HEK293 (cell line): ENCODE measurements around the gene ADCY10.
A peak's percentile ranks its signal among the peaks of the same experiment; 100 is the strongest.

Source experiments
- SALL2 ChIP-seq: fragments of 450-650 bp; formaldehyde crosslinking; IDR thresholded peaks from 2 replicates; pipeline ENCODE4 v1.5.0; 2017; ENCODE audit warnings: missing biosample characterization, mild to moderate bottlenecking, missing genetic modification characterization, borderline replicate concordance
- SCRT1 ChIP-seq: fragments of 450-650 bp; formaldehyde crosslinking; IDR thresholded peaks from 2 replicates; pipeline ENCODE4 v1.5.1; 2016; ENCODE audit warnings: missing biosample characterization, missing genetic modification characterization, borderline replicate concordance
- SP3 ChIP-seq: fragments of 450-650 bp; formaldehyde crosslinking; IDR thresholded peaks from 2 replicates; pipeline ENCODE4 v1.5.1; 2016; ENCODE audit warnings: missing biosample characterization, missing genetic modification characterization
- ZBTB8A ChIP-seq: fragments of 450-650 bp; formaldehyde crosslinking; IDR thresholded peaks from 2 replicates; pipeline ENCODE4 v1.5.1; 2016; ENCODE audit warnings: missing biosample characterization, missing genetic modification characterization
- ZFP37 ChIP-seq: fragments of 450-650 bp; formaldehyde crosslinking; IDR thresholded peaks from 2 replicates; pipeline ENCODE4 v1.5.1; 2016; ENCODE audit warnings: missing biosample characterization, missing genetic modification characterization
- ZNF121 ChIP-seq: fragments of 450-650 bp; formaldehyde crosslinking; IDR thresholded peaks from 2 replicates; pipeline ENCODE4 v1.5.1; 2016; ENCODE audit warnings: missing biosample characterization, missing genetic modification characterization
- ZNF202 ChIP-seq: fragments of 450-650 bp; formaldehyde crosslinking; IDR thresholded peaks from 2 replicates; pipeline ENCODE4 v1.5.1; 2016; ENCODE audit warnings: missing biosample characterization, missing genetic modification characterization, borderline replicate concordance
- ZNF223 ChIP-seq: fragments of 450-650 bp; formaldehyde crosslinking; IDR thresholded peaks from 2 replicates; pipeline ENCODE4 v1.5.1; 2016; ENCODE audit warnings: missing biosample characterization, missing genetic modification characterization
- ZNF266 ChIP-seq: fragments of 450-650 bp; formaldehyde crosslinking; IDR thresholded peaks from 2 replicates; pipeline ENCODE4 v1.5.1; 2016; ENCODE audit warnings: missing biosample characterization, missing genetic modification characterization, low read depth
- ZNF335 ChIP-seq: fragments of 450-650 bp; formaldehyde crosslinking; conservative IDR thresholded peaks from 2 replicates; pipeline ENCODE4 v1.5.1; 2016; ENCODE audit warnings: missing biosample characterization, missing genetic modification characterization
- ZNF404 ChIP-seq: fragments of 450-650 bp; formaldehyde crosslinking; IDR thresholded peaks from 2 replicates; pipeline ENCODE4 v1.5.1; 2017; ENCODE audit warnings: missing biosample characterization, missing genetic modification characterization
- ZNF416 ChIP-seq: fragments of 450-650 bp; formaldehyde crosslinking; IDR thresholded peaks from 2 replicates; pipeline ENCODE4 v1.5.1; 2016; ENCODE audit warnings: missing biosample characterization, missing genetic modification characterization
- ZNF585B ChIP-seq: fragments of 450-650 bp; formaldehyde crosslinking; IDR thresholded peaks from 2 replicates; pipeline ENCODE4 v1.5.1; 2016; ENCODE audit warnings: missing biosample characterization, missing genetic modification characterization
- ZNF629 ChIP-seq: fragments of 450-650 bp; formaldehyde crosslinking; IDR thresholded peaks from 2 replicates; pipeline ENCODE4 v1.5.1; 2017; ENCODE audit warnings: missing biosample characterization, missing genetic modification characterization
- ZNF654 ChIP-seq: fragments of 450-650 bp; formaldehyde crosslinking; IDR thresholded peaks from 2 replicates; pipeline ENCODE4 v1.5.1; 2016; ENCODE audit warnings: low read depth, missing biosample characterization, missing genetic modification characterization
- ZNF776 ChIP-seq: fragments of 450-650 bp; formaldehyde crosslinking; IDR thresholded peaks from 2 replicates; pipeline ENCODE4 v1.5.0; 2017; ENCODE audit warnings: missing biosample characterization, missing genetic modification characterization, borderline replicate concordance
- ZNF777 ChIP-seq: fragments of 450-650 bp; formaldehyde crosslinking; IDR thresholded peaks from 2 replicates; pipeline ENCODE4 v1.5.1; 2017; ENCODE audit warnings: missing biosample characterization, missing genetic modification characterization, borderline replicate concordance
- ZNF791 ChIP-seq: fragments of 450-650 bp; formaldehyde crosslinking; IDR thresholded peaks from 2 replicates; pipeline ENCODE4 v1.5.1; 2016; ENCODE audit warnings: missing biosample characterization, missing genetic modification characterization
- ZNF830 ChIP-seq: fragments of 450-650 bp; IDR thresholded peaks from 2 replicates; pipeline ENCODE4 v1.5.0; 2018; ENCODE audit warnings: missing biosample characterization, missing genetic modification characterization, low read depth, mild to moderate bottlenecking, moderate library complexity
- ZNF843 ChIP-seq: fragments of 450-650 bp; formaldehyde crosslinking; IDR thresholded peaks from 2 replicates; pipeline ENCODE4 v1.5.1; 2016; ENCODE audit warnings: missing biosample characterization, missing genetic modification characterization
- TF ChIP-seq, protein P1 (sequence below): fragments of 450-650 bp; formaldehyde crosslinking; IDR thresholded peaks from 2 replicates; pipeline ENCODE4; 2016; ENCODE audit warnings: missing biosample characterization, missing genetic modification characterization
- TF ChIP-seq, protein P2 (sequence below): fragments of 450-650 bp; formaldehyde crosslinking; IDR thresholded peaks from 2 replicates; pipeline ENCODE4 v1.5.1; 2016; ENCODE audit warnings: missing biosample characterization, missing genetic modification characterization
- TF ChIP-seq, protein P3 (sequence below): fragments of 450-650 bp; formaldehyde crosslinking; IDR thresholded peaks from 2 replicates; pipeline ENCODE4 v1.5.1; 2016; ENCODE audit warnings: missing biosample characterization, missing genetic modification characterization
- TF ChIP-seq, protein P4 (sequence below): fragments of 450-650 bp; formaldehyde crosslinking; IDR thresholded peaks from 2 replicates; pipeline ENCODE4 v1.5.1; 2017; ENCODE audit warnings: missing biosample characterization, missing genetic modification characterization
- TF ChIP-seq, protein P5 (sequence below): fragments of 450-650 bp; formaldehyde crosslinking; IDR thresholded peaks from 2 replicates; pipeline ENCODE4 v1.5.1; 2017; ENCODE audit warnings: missing biosample characterization, missing genetic modification characterization
- TF ChIP-seq, protein P6 (sequence below): fragments of 450-650 bp; formaldehyde crosslinking; IDR thresholded peaks from 2 replicates; pipeline ENCODE4 v1.5.0; 2017; ENCODE audit warnings: missing biosample characterization, missing genetic modification characterization, borderline replicate concordance
- TF ChIP-seq, protein P7 (sequence below): fragments of 450-650 bp; formaldehyde crosslinking; IDR thresholded peaks from 2 replicates; pipeline ENCODE4 v1.5.1; 2016; ENCODE audit warnings: missing biosample characterization, missing genetic modification characterization
- TF ChIP-seq, protein P8 (sequence below): fragments of 450-650 bp; formaldehyde crosslinking; IDR thresholded peaks from 2 replicates; pipeline ENCODE4 v1.5.1; 2016; ENCODE audit warnings: missing biosample characterization, missing genetic modification characterization

Gene ADCY10

DNA sequence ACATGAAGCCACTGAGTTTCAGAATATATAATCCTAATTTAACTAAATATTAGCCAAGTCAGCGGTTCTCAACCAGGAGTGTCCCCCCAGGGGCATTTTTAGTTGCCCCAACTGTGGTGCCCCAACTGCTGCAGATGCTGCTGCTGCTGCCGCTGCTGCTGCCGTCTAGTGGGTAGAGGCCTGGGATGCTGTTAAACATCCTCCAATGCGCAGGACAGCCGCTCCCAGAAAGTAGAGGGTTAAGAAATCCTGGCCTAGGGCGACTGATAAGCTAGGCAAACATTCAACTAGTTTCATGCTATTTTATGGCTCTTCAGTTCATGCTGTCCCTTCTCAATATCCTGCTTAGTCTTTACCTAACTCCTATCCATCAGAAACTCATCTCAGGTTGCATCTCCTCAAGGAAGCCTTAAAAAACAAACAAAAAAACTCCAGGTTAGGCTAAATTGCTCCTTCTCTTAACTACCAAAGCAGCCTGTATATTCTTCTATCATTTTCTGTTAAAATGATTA lies 12.6 kb upstream of the ADCY10 start (continued):
- TF ChIP-seq SALL2, result no peak
- no peak for TF ChIP-seq ZNF266 (tag by site-specific recombination)
- peak; percentile 73; the same call in 1 of the 2 replicates for TF ChIP-seq ZNF629 (tag by site-specific recombination)
- TF ChIP-seq, protein P1, sequence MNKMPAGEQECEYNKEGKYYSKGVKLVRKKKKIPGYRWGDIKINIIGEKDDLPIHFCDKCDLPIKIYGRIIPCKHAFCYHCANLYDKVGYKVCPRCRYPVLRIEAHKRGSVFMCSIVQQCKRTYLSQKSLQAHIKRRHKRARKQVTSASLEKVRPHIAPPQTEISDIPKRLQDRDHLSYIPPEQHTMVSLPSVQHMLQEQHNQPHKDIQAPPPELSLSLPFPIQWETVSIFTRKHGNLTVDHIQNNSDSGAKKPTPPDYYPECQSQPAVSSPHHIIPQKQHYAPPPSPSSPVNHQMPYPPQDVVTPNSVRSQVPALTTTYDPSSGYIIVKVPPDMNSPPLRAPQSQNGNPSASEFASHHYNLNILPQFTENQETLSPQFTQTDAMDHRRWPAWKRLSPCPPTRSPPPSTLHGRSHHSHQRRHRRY (tag by site-specific recombination), result no peak
- TF ChIP-seq ZNF335, result 0 out of 2 replicates have a peak, but pooled peaks have one; percentile 34
- no peak for TF ChIP-seq ZNF121
- TF ChIP-seq ZNF791 (tag by site-specific recombination), result no peak
- TF ChIP-seq ZNF777 (tag by site-specific recombination), result no peak
- TF ChIP-seq, protein P2, sequence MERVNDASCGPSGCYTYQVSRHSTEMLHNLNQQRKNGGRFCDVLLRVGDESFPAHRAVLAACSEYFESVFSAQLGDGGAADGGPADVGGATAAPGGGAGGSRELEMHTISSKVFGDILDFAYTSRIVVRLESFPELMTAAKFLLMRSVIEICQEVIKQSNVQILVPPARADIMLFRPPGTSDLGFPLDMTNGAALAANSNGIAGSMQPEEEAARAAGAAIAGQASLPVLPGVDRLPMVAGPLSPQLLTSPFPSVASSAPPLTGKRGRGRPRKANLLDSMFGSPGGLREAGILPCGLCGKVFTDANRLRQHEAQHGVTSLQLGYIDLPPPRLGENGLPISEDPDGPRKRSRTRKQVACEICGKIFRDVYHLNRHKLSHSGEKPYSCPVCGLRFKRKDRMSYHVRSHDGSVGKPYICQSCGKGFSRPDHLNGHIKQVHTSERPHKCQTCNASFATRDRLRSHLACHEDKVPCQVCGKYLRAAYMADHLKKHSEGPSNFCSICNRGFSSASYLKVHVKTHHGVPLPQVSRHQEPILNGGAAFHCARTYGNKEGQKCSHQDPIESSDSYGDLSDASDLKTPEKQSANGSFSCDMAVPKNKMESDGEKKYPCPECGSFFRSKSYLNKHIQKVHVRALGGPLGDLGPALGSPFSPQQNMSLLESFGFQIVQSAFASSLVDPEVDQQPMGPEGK (tag by site-specific recombination), result peak; percentile 55
- no peak for TF ChIP-seq ZNF830 (tag by site-specific recombination)
- TF ChIP-seq, protein P3, sequence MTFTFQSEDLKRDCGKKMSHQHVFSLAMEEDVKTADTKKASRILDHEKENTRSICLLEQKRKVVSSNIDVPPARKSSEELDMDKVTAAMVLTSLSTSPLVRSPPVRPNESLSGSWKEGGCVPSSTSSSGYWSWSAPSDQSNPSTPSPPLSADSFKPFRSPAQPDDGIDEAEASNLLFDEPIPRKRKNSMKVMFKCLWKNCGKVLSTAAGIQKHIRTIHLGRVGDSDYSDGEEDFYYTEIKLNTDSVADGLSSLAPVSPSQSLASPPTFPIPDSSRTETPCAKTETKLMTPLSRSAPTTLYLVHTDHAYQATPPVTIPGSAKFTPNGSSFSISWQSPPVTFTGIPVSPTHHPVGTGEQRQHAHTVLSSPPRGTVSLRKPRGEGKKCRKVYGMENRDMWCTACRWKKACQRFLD (tag by site-specific recombination), result no peak
- peak; percentile 67 for TF ChIP-seq ZBTB8A (tag by site-specific recombination)
- TF ChIP-seq ZNF843, result peak; percentile 94
- TF ChIP-seq, protein P4, sequence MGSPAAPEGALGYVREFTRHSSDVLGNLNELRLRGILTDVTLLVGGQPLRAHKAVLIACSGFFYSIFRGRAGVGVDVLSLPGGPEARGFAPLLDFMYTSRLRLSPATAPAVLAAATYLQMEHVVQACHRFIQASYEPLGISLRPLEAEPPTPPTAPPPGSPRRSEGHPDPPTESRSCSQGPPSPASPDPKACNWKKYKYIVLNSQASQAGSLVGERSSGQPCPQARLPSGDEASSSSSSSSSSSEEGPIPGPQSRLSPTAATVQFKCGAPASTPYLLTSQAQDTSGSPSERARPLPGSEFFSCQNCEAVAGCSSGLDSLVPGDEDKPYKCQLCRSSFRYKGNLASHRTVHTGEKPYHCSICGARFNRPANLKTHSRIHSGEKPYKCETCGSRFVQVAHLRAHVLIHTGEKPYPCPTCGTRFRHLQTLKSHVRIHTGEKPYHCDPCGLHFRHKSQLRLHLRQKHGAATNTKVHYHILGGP, result no peak
- TF ChIP-seq ZNF202 (tag by site-specific recombination), result no peak
- no peak for TF ChIP-seq ZFP37 (tag by site-specific recombination)
- no peak for TF ChIP-seq ZNF585B
- TF ChIP-seq ZNF404 (tag by site-specific recombination), result no peak
- no peak for TF ChIP-seq ZNF776 (tag by site-specific recombination)
- TF ChIP-seq SCRT1, result peak; percentile 97
- TF ChIP-seq, protein P5, sequence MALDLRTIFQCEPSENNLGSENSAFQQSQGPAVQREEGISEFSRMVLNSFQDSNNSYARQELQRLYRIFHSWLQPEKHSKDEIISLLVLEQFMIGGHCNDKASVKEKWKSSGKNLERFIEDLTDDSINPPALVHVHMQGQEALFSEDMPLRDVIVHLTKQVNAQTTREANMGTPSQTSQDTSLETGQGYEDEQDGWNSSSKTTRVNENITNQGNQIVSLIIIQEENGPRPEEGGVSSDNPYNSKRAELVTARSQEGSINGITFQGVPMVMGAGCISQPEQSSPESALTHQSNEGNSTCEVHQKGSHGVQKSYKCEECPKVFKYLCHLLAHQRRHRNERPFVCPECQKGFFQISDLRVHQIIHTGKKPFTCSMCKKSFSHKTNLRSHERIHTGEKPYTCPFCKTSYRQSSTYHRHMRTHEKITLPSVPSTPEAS, result peak; percentile 10; the same call in 1 of the 2 replicates
- no peak for TF ChIP-seq SP3 (tag by site-specific recombination)
- no peak; the same call in 1 of the 2 replicates for TF ChIP-seq ZNF654
- no peak for TF ChIP-seq ZNF416
- TF ChIP-seq, protein P6, sequence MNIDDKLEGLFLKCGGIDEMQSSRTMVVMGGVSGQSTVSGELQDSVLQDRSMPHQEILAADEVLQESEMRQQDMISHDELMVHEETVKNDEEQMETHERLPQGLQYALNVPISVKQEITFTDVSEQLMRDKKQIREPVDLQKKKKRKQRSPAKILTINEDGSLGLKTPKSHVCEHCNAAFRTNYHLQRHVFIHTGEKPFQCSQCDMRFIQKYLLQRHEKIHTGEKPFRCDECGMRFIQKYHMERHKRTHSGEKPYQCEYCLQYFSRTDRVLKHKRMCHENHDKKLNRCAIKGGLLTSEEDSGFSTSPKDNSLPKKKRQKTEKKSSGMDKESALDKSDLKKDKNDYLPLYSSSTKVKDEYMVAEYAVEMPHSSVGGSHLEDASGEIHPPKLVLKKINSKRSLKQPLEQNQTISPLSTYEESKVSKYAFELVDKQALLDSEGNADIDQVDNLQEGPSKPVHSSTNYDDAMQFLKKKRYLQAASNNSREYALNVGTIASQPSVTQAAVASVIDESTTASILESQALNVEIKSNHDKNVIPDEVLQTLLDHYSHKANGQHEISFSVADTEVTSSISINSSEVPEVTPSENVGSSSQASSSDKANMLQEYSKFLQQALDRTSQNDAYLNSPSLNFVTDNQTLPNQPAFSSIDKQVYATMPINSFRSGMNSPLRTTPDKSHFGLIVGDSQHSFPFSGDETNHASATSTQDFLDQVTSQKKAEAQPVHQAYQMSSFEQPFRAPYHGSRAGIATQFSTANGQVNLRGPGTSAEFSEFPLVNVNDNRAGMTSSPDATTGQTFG, result no peak
- TF ChIP-seq, protein P7, sequence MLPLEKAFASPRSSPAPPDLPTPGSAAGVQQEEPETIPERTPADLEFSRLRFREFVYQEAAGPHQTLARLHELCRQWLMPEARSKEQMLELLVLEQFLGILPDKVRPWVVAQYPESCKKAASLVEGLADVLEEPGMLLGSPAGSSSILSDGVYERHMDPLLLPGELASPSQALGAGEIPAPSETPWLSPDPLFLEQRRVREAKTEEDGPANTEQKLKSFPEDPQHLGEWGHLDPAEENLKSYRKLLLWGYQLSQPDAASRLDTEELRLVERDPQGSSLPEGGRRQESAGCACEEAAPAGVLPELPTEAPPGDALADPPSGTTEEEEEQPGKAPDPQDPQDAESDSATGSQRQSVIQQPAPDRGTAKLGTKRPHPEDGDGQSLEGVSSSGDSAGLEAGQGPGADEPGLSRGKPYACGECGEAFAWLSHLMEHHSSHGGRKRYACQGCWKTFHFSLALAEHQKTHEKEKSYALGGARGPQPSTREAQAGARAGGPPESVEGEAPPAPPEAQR (tag by site-specific recombination), result no peak
- no peak for TF ChIP-seq ZNF223
- TF ChIP-seq, protein P8, sequence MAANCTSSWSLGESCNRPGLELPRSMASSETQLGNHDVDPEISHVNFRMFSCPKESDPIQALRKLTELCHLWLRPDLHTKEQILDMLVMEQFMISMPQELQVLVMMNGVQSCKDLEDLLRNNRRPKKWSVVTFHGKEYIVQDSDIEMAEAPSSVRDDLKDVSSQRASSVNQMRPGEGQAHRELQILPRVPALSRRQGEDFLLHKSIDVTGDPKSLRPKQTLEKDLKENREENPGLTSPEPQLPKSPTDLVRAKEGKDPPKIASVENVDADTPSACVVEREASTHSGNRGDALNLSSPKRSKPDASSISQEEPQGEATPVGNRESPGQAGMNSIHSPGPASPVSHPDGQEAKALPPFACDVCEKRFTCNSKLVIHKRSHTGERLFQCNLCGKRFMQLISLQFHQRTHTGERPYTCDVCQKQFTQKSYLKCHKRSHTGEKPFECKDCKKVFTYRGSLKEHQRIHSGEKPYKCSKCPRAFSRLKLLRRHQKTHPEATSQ, result no peak
